Measurements from ENCODE around the gene CGNL1.

Gene CGNL1

DNA sequence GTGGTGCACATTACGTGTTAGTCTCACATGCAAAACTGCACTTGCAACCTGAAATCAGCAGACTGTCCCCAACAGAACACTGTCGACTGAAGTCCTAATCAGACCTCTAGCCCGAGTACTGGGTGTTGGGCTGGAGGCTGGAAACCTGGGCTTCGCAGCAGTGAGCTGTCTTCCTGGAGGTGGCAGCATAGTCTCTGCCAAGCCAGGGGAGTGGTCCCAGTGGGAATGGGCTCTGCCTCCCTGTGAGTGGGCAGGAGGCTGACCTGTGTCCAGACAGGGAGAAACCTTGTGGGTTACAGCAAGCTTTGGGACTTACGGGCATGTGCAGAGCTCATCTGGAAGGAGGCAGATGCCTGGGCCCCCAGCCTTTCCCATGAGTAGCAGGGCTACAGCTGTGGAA, 177.2 kb downstream of the CGNL1 start:
- H3K27me3 ChIP-seq (ENCODE audit: insufficient read depth, poor library complexity, severe bottlenecking), result no peaks in the 10 kb centered on the region
- no peak for DNase-seq (ENCODE audit: low read depth in 1 of 2, low spot score in 1 of 2)
- no peak overlapping the region for H3K4me3 ChIP-seq (replicated peaks; ENCODE audit: insufficient read depth, low read length)
- no peak for TF ChIP-seq SPI1 (IDR thresholded peaks at IDR 0.05; ENCODE audit: borderline replicate concordance, low read depth)
- TF ChIP-seq, protein P1, sequence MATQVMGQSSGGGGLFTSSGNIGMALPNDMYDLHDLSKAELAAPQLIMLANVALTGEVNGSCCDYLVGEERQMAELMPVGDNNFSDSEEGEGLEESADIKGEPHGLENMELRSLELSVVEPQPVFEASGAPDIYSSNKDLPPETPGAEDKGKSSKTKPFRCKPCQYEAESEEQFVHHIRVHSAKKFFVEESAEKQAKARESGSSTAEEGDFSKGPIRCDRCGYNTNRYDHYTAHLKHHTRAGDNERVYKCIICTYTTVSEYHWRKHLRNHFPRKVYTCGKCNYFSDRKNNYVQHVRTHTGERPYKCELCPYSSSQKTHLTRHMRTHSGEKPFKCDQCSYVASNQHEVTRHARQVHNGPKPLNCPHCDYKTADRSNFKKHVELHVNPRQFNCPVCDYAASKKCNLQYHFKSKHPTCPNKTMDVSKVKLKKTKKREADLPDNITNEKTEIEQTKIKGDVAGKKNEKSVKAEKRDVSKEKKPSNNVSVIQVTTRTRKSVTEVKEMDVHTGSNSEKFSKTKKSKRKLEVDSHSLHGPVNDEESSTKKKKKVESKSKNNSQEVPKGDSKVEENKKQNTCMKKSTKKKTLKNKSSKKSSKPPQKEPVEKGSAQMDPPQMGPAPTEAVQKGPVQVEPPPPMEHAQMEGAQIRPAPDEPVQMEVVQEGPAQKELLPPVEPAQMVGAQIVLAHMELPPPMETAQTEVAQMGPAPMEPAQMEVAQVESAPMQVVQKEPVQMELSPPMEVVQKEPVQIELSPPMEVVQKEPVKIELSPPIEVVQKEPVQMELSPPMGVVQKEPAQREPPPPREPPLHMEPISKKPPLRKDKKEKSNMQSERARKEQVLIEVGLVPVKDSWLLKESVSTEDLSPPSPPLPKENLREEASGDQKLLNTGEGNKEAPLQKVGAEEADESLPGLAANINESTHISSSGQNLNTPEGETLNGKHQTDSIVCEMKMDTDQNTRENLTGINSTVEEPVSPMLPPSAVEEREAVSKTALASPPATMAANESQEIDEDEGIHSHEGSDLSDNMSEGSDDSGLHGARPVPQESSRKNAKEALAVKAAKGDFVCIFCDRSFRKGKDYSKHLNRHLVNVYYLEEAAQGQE (IDR thresholded peaks at IDR 0.05; ENCODE audit: insufficient replicate concordance, low read depth), result no peak
- no peak for TF ChIP-seq POLR2AphosphoS5 (IDR thresholded peaks at IDR 0.05; ENCODE audit: low read depth)
- TF ChIP-seq, protein P2, sequence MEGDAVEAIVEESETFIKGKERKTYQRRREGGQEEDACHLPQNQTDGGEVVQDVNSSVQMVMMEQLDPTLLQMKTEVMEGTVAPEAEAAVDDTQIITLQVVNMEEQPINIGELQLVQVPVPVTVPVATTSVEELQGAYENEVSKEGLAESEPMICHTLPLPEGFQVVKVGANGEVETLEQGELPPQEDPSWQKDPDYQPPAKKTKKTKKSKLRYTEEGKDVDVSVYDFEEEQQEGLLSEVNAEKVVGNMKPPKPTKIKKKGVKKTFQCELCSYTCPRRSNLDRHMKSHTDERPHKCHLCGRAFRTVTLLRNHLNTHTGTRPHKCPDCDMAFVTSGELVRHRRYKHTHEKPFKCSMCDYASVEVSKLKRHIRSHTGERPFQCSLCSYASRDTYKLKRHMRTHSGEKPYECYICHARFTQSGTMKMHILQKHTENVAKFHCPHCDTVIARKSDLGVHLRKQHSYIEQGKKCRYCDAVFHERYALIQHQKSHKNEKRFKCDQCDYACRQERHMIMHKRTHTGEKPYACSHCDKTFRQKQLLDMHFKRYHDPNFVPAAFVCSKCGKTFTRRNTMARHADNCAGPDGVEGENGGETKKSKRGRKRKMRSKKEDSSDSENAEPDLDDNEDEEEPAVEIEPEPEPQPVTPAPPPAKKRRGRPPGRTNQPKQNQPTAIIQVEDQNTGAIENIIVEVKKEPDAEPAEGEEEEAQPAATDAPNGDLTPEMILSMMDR (IDR thresholded peaks at IDR 0.05; ENCODE audit: insufficient read depth, low read length), result no peak
- no peak for TF ChIP-seq GABPA (IDR thresholded peaks at IDR 0.05; ENCODE audit: low read depth)
- H3K27ac ChIP-seq (replicated peaks), result no peak overlapping the region

DNA sequence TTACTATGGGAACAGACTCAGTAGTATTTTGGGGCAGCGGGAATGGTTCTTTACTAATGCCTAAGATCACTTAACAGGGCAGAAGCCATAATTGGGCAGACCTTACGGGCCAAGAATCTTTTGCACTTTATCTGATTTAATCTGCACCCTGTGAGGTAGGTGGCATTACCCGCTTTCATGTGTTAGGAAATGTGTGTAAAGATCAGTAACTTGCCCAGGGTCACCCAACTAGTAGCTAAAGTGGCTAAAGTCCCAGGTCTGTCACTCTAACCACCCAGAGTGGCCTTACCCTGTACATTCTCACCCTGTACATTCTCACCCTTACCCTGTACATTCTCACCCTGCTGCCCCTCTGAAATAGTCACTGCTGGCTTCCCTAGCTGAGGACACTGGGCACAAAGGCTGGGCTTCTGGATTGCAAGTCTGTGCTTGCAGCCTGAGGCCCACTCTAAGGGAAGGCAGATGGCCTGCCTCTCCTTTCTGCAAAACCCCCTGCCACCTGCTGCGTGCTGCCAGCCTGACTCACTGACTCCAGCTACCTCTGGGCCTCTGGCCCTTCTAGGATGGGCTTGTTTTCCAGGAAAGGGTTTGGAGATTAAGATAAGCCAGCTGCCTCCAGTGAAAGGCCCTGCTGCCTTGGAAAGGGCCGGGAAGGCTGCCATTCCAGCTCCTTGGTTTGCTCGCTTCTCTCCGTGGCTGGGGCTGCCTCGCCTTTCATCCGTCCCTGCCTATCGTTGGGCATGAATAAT, 177.9 kb downstream of the CGNL1 start:
- no peak for DNase-seq (ENCODE audit: low read depth in 1 of 2, low spot score in 1 of 2)
- Histone ChIP-seq H3K27ac (replicated peaks) (no peak overlapping the region), H3K27me3 (ENCODE audit: insufficient read depth, poor library complexity, severe bottlenecking) (no peaks in the 10 kb centered on the region), H3K4me3 (replicated peaks; ENCODE audit: insufficient read depth, low read length) (no peak overlapping the region)
- TF ChIP-seq, protein P1 (IDR thresholded peaks at IDR 0.05; ENCODE audit: insufficient replicate concordance, low read depth), result no peak
- TF ChIP-seq GABPA (IDR thresholded peaks at IDR 0.05; ENCODE audit: low read depth) (no peak), SPI1 (IDR thresholded peaks at IDR 0.05; ENCODE audit: borderline replicate concordance, low read depth) (no peak), POLR2AphosphoS5 (IDR thresholded peaks at IDR 0.05; ENCODE audit: low read depth) (no peak)
- TF ChIP-seq, protein P2 (IDR thresholded peaks at IDR 0.05; ENCODE audit: insufficient read depth, low read length), result no peak

DNA sequence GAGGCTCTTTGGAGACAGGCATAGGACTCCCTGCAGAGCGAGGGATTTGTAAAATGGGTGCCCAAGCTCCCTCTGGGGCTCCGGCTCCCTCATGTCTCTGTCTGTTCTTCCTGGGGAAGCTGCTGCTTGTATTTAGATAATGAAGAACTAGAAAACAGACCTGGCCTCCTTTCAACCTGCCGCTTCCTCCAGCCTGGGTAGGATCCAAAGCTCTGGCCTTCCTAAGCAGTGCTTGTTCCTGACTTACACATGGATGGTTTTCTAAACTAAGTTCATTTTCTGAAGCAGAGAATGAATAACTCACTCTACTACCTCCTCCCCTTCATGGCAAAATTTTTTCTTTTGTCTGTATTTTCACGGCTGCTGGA, 178.5 kb downstream of the CGNL1 start:
- H3K4me3 ChIP-seq (replicated peaks; ENCODE audit: insufficient read depth, low read length), result no peak overlapping the region
- no peak for DNase-seq (ENCODE audit: low read depth in 1 of 2, low spot score in 1 of 2)
- H3K27ac ChIP-seq (replicated peaks), result no peak overlapping the region
- TF ChIP-seq, protein P1 (IDR thresholded peaks at IDR 0.05; ENCODE audit: insufficient replicate concordance, low read depth), result no peak
- TF ChIP-seq, protein P2 (IDR thresholded peaks at IDR 0.05; ENCODE audit: insufficient read depth, low read length), result no peak
- no peak for TF ChIP-seq GABPA (IDR thresholded peaks at IDR 0.05; ENCODE audit: low read depth)
- TF ChIP-seq SPI1 (IDR thresholded peaks at IDR 0.05; ENCODE audit: borderline replicate concordance, low read depth), result no peak
- TF ChIP-seq POLR2AphosphoS5 (IDR thresholded peaks at IDR 0.05; ENCODE audit: low read depth), result no peak
- H3K27me3 ChIP-seq (ENCODE audit: insufficient read depth, poor library complexity, severe bottlenecking), result no peaks in the 10 kb centered on the region

All from HL-60 (cell line).